IPS DF 19.7 (cell line): ENCODE measurements around the gene MYL7.
"Not testable (repeated sequence)": the region's sequence is repeated elsewhere in the genome, so short reads cannot be mapped to it uniquely, and the experiment has no call there.

Experiments
- DNase-seq: peaks from one replicate; pipeline ENCODE4 v3.0.0-alpha.2; 2013; ENCODE audit warnings: low read depth, low spot score

Gene MYL7

GRCh38 chr7:44172352-44172751, 31.2 kb upstream of the MYL7 start:
- no peak for DNase-seq

- not testable (repeated sequence) for DNase-seq
Observed at GRCh38 chr7:44171901-44172300, 30.8 kb upstream of the MYL7 start.

- no peak for DNase-seq
Observed at GRCh38 chr7:44167920-44168319, 26.8 kb upstream of the MYL7 start.

- DNase-seq: no peak
Observed at GRCh38 chr7:44163591-44163990, 22.5 kb upstream of the MYL7 start.

GRCh38 chr7:44162785-44163395, 21.8 kb upstream of the MYL7 start:
- DNase-seq: no peak

GRCh38 chr7:44162179-44162578, 21.0 kb upstream of the MYL7 start:
- no peak for DNase-seq

GRCh38 chr7:44161371-44161770, 20.2 kb upstream of the MYL7 start:
- DNase-seq: no peak

- DNase-seq: no peak
Observed at GRCh38 chr7:44159824-44160630, 18.9 kb upstream of the MYL7 start.

- no peak for DNase-seq
Observed at GRCh38 chr7:44158873-44159631, 17.9 kb upstream of the MYL7 start.

GRCh38 chr7:44158096-44158872, 17.2 kb upstream of the MYL7 start:
- DNase-seq: no peak

- no peak for DNase-seq
Observed at GRCh38 chr7:44157116-44158080, 16.3 kb upstream of the MYL7 start.

- no peak for DNase-seq
Observed at GRCh38 chr7:44156453-44157010, 15.4 kb upstream of the MYL7 start.

- no peak for DNase-seq
Observed at GRCh38 chr7:44155191-44156185, 14.4 kb upstream of the MYL7 start.

GRCh38 chr7:44154703-44155102, 13.6 kb upstream of the MYL7 start:
- no peak for DNase-seq

GRCh38 chr7:44153948-44154335, 12.8 kb upstream of the MYL7 start:
- no peak for DNase-seq

GRCh38 chr7:44152971-44153947, 12.1 kb upstream of the MYL7 start:
- no peak for DNase-seq

- DNase-seq: no peak
Observed at GRCh38 chr7:44151956-44152355, 10.8 kb upstream of the MYL7 start.
